Lower lobe of right lung (tissue), 2 donors: ENCODE measurements around the gene RTL9. TPM values are rescaled to one million over a fixed set of nuclear protein-coding genes. Genes with fewer than 3 reads are reported as not detected.

Experiments used
- ATAC-seq, 2 donors: fragments of 200-7000 bp; cut with Tn5 transposase; one replicate each; pipeline ENCODE4 v1.9.1; 2020 to 2022; ENCODE audit warnings: mild to moderate bottlenecking in 2 of 2, moderate library complexity in 2 of 2
- DNase-seq: peaks from one replicate; pipeline ENCODE4 v3.0.0-alpha.2; 2020
- H3K27ac ChIP-seq: fragments of 200-600 bp; one replicate; pipeline ENCODE4 v1.8.0; 2022
- H3K27me3 ChIP-seq: fragments of 200-600 bp; one replicate; pipeline ENCODE4 v1.8.0; 2022; ENCODE audit warnings: low read depth
- H3K36me3 ChIP-seq: fragments of 200-600 bp; one replicate; pipeline ENCODE4 v1.8.0; 2022; ENCODE audit warnings: mild to moderate bottlenecking
- H3K4me1 ChIP-seq: fragments of 200-600 bp; one replicate; pipeline ENCODE4 v1.8.0; 2022
- H3K4me3 ChIP-seq: fragments of 200-600 bp; one replicate; pipeline ENCODE4 v1.8.0; 2022; ENCODE audit warnings: mild to moderate bottlenecking
- H3K9me3 ChIP-seq: fragments of 200-600 bp; one replicate; pipeline ENCODE4 v1.8.0; 2022
- CTCF ChIP-seq: fragments of 200-600 bp; IDR thresholded peaks from one replicate; pipeline ENCODE4 v1.8.0; 2022; ENCODE audit warnings: antibody characterized with exemption, mild to moderate bottlenecking
- intact Hi-C: fragments of 100-400 bp; cut with DNase I; formaldehyde crosslinking; loops from one replicate; pipeline ENCODE4 v1.11.0; 2022
- total RNA-seq: library from RNA; stranded (reverse); fragmentation: NEBNext Ultra II Directional; extraction: Animal tissue kit (Norgen Biotek cat#: 25700); gene quantifications from one replicate; pipeline ENCODE4 v1.2.1, GENCODE V29; 2021
- donor health status: DM: no; HTN: yes; CAD: no; lungs with severe emphysema.

The RTL9 gene
- total RNA-seq, 1 donor from 2014 or later: not detected

DNA sequence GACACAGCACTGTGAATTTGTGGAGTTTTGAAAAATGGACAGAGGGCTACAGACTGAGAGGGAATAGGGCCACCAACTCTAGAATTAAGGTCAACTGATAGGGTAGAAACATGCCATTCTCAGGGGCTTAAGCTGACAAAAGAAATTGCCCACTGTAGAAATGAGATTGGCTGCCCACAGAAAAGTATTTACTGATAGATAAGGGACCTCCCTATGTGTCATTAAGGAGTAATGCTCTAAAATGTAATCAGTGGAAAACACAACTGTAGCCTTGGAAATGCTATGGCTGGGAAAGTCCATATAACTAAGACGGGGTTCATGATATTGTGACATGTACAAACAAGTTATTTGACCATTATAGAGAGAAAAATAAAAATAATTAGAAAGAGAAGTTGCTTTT lies 4.6 kb downstream of the RTL9 start:
- no peak overlapping the region for H3K27ac ChIP-seq
- ATAC-seq: no peak
- no peak for TF ChIP-seq CTCF
- no peaks in the 10 kb centered on the region for H3K27me3 ChIP-seq
- H3K9me3 ChIP-seq: no peaks in the 10 kb centered on the region
- intact Hi-C loops: no loop called here
- no peaks in the 10 kb centered on the region for H3K36me3 ChIP-seq
- no peak overlapping the region for H3K4me3 ChIP-seq
- no peak for DNase-seq
- no peaks in the 10 kb centered on the region for H3K4me1 ChIP-seq

DNA sequence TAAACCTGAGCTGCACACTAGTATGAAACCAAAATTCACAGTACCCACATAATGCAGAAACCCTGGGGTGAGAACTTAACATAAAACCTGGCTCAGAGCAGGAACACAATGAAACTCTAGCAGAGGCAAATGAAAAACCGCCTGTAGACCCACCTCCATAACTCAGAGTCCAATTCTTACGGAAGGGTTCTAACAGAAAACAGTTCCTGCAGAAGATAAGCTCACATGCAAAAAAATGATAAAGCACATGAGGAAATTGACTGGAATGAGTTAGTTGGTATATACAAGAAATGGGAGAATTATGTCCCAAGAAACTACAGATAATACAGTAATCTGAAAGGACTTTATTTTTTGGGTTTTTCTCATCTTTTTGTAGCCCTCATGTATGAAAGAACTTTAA lies 14.7 kb downstream of the RTL9 start:
- H3K27me3 ChIP-seq: no peaks in the 10 kb centered on the region
- no peak overlapping the region for H3K4me3 ChIP-seq
- H3K4me1 ChIP-seq: no peaks in the 10 kb centered on the region
- ATAC-seq (no peak), DNase-seq (no peak)
- no peaks in the 10 kb centered on the region for H3K36me3 ChIP-seq
- no peak overlapping the region for H3K27ac ChIP-seq
- no peak for TF ChIP-seq CTCF
- no peaks in the 10 kb centered on the region for H3K9me3 ChIP-seq
- intact Hi-C loops: no loop called here

- no peak overlapping the region for H3K27ac ChIP-seq
- no peaks in the 10 kb centered on the region for H3K27me3 ChIP-seq
- no peak for DNase-seq
- no peaks in the 10 kb centered on the region for H3K4me1 ChIP-seq
- no peak overlapping the region for H3K4me3 ChIP-seq
- TF ChIP-seq CTCF: no peak
- intact Hi-C loops: no loop called here
- no peaks in the 10 kb centered on the region for H3K36me3 ChIP-seq
- H3K9me3 ChIP-seq: no peaks in the 10 kb centered on the region
- no peak for ATAC-seq
Measured at GRCh38 chrX:110374559-110374958, 15.9 kb downstream of the RTL9 start.

GRCh38 chrX:110381216-110381615 lies 22.6 kb downstream of the RTL9 start:
- H3K27ac ChIP-seq: no peak overlapping the region
- no peaks in the 10 kb centered on the region for H3K9me3 ChIP-seq
- no peaks in the 10 kb centered on the region for H3K36me3 ChIP-seq
- ATAC-seq (no peak), DNase-seq (no peak)
- H3K4me3 ChIP-seq: no peak overlapping the region
- intact Hi-C loops: no loop called here
- no peaks in the 10 kb centered on the region for H3K27me3 ChIP-seq
- no peaks in the 10 kb centered on the region for H3K4me1 ChIP-seq
- TF ChIP-seq CTCF: no peak

DNA sequence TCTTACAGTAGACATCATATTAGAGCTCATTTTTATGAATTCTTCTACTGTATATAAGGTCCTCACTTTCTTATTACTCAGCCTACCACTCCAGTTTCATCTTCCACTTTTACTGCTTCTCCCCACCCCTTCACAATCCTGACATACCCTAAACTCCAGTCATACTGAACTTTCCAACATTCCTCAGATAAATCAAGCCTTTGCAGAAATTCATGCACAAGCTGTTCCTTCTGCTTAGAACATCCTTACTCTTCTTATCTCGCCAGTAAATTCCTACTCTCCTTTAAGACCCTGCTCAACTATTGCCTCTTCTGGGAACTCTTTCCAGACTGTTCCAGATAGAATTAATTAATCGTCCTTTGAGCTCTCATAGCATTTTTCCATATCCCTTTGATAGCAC lies 24.8 kb downstream of the RTL9 start:
- no peaks in the 10 kb centered on the region for H3K9me3 ChIP-seq
- ATAC-seq (no peak), DNase-seq (no peak)
- no peak overlapping the region for H3K27ac ChIP-seq
- TF ChIP-seq CTCF: no peak
- intact Hi-C loops: no loop called here
- no peaks in the 10 kb centered on the region for H3K27me3 ChIP-seq
- H3K4me3 ChIP-seq: no peak overlapping the region
- H3K36me3 ChIP-seq: no peaks in the 10 kb centered on the region
- H3K4me1 ChIP-seq: no peaks in the 10 kb centered on the region

DNA sequence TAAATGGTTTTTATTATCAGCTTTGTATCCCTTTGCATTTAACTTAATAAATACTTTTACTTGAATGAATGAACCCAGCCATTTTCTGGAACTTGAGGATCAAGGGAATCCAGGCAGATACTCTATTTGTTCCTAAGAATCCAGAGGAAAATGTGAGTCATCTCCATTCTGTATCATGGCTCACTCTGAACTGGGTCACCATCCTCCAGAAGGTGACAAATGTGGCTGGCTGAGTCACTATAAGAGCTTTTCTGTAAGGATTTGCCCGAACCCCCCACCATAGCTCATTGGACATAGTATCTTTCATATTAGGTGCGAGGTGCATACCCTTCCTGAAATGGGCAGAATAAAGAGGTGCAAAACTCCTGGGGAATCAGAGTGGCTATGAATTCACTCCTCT lies 25.8 kb downstream of the RTL9 start:
- Histone ChIP-seq H3K36me3 (no peaks in the 10 kb centered on the region), H3K27ac (no peak overlapping the region), H3K27me3 (no peaks in the 10 kb centered on the region), H3K4me3 (no peak overlapping the region), H3K9me3 (no peaks in the 10 kb centered on the region), H3K4me1 (no peaks in the 10 kb centered on the region)
- intact Hi-C loops: no loop called here
- ATAC-seq: no peak
- TF ChIP-seq CTCF: no peak
- no peak for DNase-seq
